A549 (cell line): ENCODE measurements around the gene HOXA11. TPM values are rescaled to one million over a fixed set of nuclear protein-coding genes. Genes with fewer than 3 reads are reported as not detected.

Experiments used
- ATAC-seq, 2 experiments: fragments of 200-7000 bp in 1 of 2; fragments of >200 bp in 1 of 2; cut with Nextera tagmentation in 1 of 2; cut with Tn5 transposase in 1 of 2; 3 replicates each; pipeline versions ENCODE4 v1.8.0 to v1.9.1; 2018 to 2020; ENCODE audit warnings: mild to moderate bottlenecking in 1 of 2, moderate library complexity in 1 of 2
- CTCF ChIA-PET: fragments of 300-600 bp; sonication (Branson Sonifier 250); formaldehyde crosslinking; extraction: SDS; loops from one replicate; lab custom pipeline; 2021; ENCODE audit warnings: antibody characterized with exemption, inconsistent platforms; lab: Yijun Ruan, JAX
- POLR2A ChIA-PET: fragments of 350-600 bp; formaldehyde crosslinking; extraction: SDS; loops from one replicate; lab custom pipeline; 2021; ENCODE audit warnings: antibody characterized with exemption, inconsistent platforms; lab: Yijun Ruan, JAX
- DNase-seq, 2 experiments: peaks; one replicate each; pipeline versions ENCODE4 v3.0.0 to v3.0.0-alpha.2; 2011 to 2016; ENCODE audit warnings: low read depth in 1 of 2, low spot score in 1 of 2
- FAIRE-seq: peaks from 2 replicates; lab custom pipeline; 2011; peaks lifted over from hg19 to GRCh38; lab: Jason Lieb, UNC
- H3K27ac ChIP-seq, 2 experiments: fragments of >200 bp; sonication (Bioruptor Twin); formaldehyde crosslinking; 3 replicates each; pipeline ENCODE4 v1.5.1; 2016 to 2017
- H3K4me1 ChIP-seq: fragments of >200 bp; sonication (Bioruptor Twin); formaldehyde crosslinking; 3 replicates; pipeline ENCODE4 v1.6.1; 2016
- H3K4me2 ChIP-seq: fragments of >200 bp; sonication (Bioruptor Twin); formaldehyde crosslinking; 3 replicates; pipeline ENCODE4 v1.6.1; 2016
- H3K4me3 ChIP-seq: fragments of >200 bp; sonication (Bioruptor Twin); formaldehyde crosslinking; 3 replicates; pipeline ENCODE4 v1.5.1; 2016
- H3K9me3 ChIP-seq: fragments of >200 bp; sonication (Bioruptor Twin); formaldehyde crosslinking; 3 replicates; pipeline ENCODE4 v1.6.1; 2016
- CBX2 ChIP-seq: fragments of 200-600 bp; sonication (generic); IDR thresholded peaks from 2 replicates; pipeline ENCODE4 v1.6.1; 2016; ENCODE audit warnings: low read depth, mild to moderate bottlenecking, borderline replicate concordance
- CEBPB ChIP-seq, 2 experiments: fragments of >200 bp in 1 of 2; sonication (Bioruptor Twin) in 1 of 2; formaldehyde crosslinking in 1 of 2; IDR thresholded peaks; 2 replicates each; pipeline ENCODE4 v1.6.1; 2012 to 2016
- CTCF ChIP-seq: fragments of >200 bp; sonication (Bioruptor Twin); formaldehyde crosslinking; IDR thresholded peaks from 3 replicates; pipeline ENCODE4 v1.5.1; 2016
- GATA3 ChIP-seq: IDR thresholded peaks from 2 replicates; pipeline ENCODE4 v1.6.1; 2012; ENCODE audit warnings: borderline replicate concordance
- HOXA7 ChIP-seq: fragments of 250-450 bp; sonication (Bioruptor Pico); IDR thresholded peaks from 2 replicates; pipeline ENCODE4 v1.5.0; 2020; ENCODE audit warnings: mild to moderate bottlenecking, moderate library complexity
- JUN ChIP-seq, 2 experiments: fragments of >200 bp; sonication (Bioruptor Twin); formaldehyde crosslinking; IDR thresholded peaks; 2 replicates in 1 of 2; 3 replicates in 1 of 2; pipeline ENCODE4 v1.6.1; 2016 to 2017
- KDM5A ChIP-seq: fragments of 200-600 bp; sonication (generic); IDR thresholded peaks from 2 replicates; pipeline ENCODE4 v1.6.1; 2016; ENCODE audit warnings: antibody characterized with exemption, mild to moderate bottlenecking
- MAFK ChIP-seq: fragments of 450-650 bp; IDR thresholded peaks from 2 replicates; pipeline ENCODE4 v1.6.1; 2014; ENCODE audit not compliant: partially characterized antibody
- NR3C1 ChIP-seq: fragments of >200 bp; sonication (Bioruptor Twin); formaldehyde crosslinking; IDR thresholded peaks from 3 replicates; pipeline ENCODE4 v1.6.1; 2017
- PHF8 ChIP-seq: fragments of 200-600 bp; sonication (generic); IDR thresholded peaks from 2 replicates; pipeline ENCODE4 v1.6.1; 2016; ENCODE audit warnings: low read depth, mild to moderate bottlenecking, antibody characterized with exemption, moderate library complexity, borderline replicate concordance
- RARB ChIP-seq: fragments of 250-450 bp; sonication (Bioruptor Pico); IDR thresholded peaks from 2 replicates; pipeline ENCODE4 v1.8.0; 2021; ENCODE audit warnings: mild to moderate bottlenecking, moderate library complexity
- SMC3 ChIP-seq: fragments of >200 bp; sonication (Bioruptor Twin); formaldehyde crosslinking; IDR thresholded peaks from 3 replicates; pipeline ENCODE4 v1.6.1; 2018; ENCODE audit warnings: inconsistent platforms
- TP53 ChIP-seq: fragments of 250-450 bp; sonication (Bioruptor Pico); IDR thresholded peaks from 2 replicates; pipeline ENCODE4 v1.5.0; 2021; ENCODE audit warnings: mild to moderate bottlenecking, moderate library complexity
- USF2 ChIP-seq: fragments of 450-650 bp; IDR thresholded peaks from 2 replicates; pipeline ENCODE4 v1.6.1; 2014; ENCODE audit warnings: antibody characterized with exemption
- WGBS: methylation state at CpG from one replicate; pipeline ENCODE4 v1.1.6; 2017; ENCODE audit errors: missing lambda C conversion rate; 5-methylcytosine and 5-hydroxymethylcytosine counted together
- polyA plus RNA-seq, 4 experiments: library from polyadenylated mRNA; depleted of rRNA in 3 of 4; stranded (reverse); fragments of >200 nt; fragmentation: RNase III in 1 of 4; extraction: RNeasy Plus Mini Kit Qiagen cat#74134 plus additional on column Dnase treatment in 1 of 4; gene quantifications; 2 replicates in 3 of 4; 3 replicates in 1 of 4; pipeline ENCODE4 v1.2.3, GENCODE V29; 2011 to 2017
- TF ChIP-seq, protein P1 (sequence below): IDR thresholded peaks from 2 replicates; pipeline ENCODE4 v1.6.1; 2012
- TF ChIP-seq, protein P2 (sequence below): fragments of >200 bp; sonication (Bioruptor Twin); formaldehyde crosslinking; IDR thresholded peaks from 2 replicates; pipeline ENCODE4 v1.6.1; 2016

The HOXA11 gene
- polyA plus RNA-seq, 2 of the 4 experiments (the other 2 are of a cell fraction) = 0.68 to 0.84 TPM

- H3K4me3 ChIP-seq = peak overlapping the region; percentile 72
- DNase-seq (no peak), FAIRE-seq (no peak), ATAC-seq (peak; percentile 52 to 67)
- H3K27ac ChIP-seq = peak overlapping the region; percentile 79 to 93
- WGBS = 41% methylated on average over 29 of the region's 29 CpGs
- peaks cover 12% of the 10 kb centered on the region; the same call in 2 of the 3 replicates for H3K4me1 ChIP-seq
- CTCF ChIA-PET = interaction anchor here (1.3 to 11.1 kb wide), 18 partner anchors 9 to 773 kb away, joined by 4 to 160 read pairs (median 8); partner anchors contain the start of genes HOXA3, HOXA4 and HOXA9
- no peaks in the 10 kb centered on the region for H3K9me3 ChIP-seq
- peak overlapping the region; percentile 87 for H3K4me2 ChIP-seq
- TF ChIP-seq KDM5A = no peak
- no peak for TF ChIP-seq PHF8
- POLR2A ChIA-PET = interaction anchor here (1.0 to 2.3 kb wide), 5 partner anchors 23 to 443 kb away, joined by 3 to 12 read pairs (median 5); partner anchors contain the start of gene SKAP2
These were observed 42.4 kb downstream of the HOXA11 start for GRCh38 chr7:27142580-27143022.

- WGBS = 45% methylated on average over 29 of the region's 30 CpGs
- 0 out of 3 replicates have a peak, but pooled peaks have one; percentile 17 for TF ChIP-seq SMC3
- TF ChIP-seq CTCF = peak; percentile 22; the same call in 1 of the 3 replicates
- TF ChIP-seq MAFK = no peak
- 0 out of 5 replicates have a peak, but pooled peaks of 1 of the 2 experiments have one; percentile 28 for TF ChIP-seq JUN (IDR thresholded peaks at IDR 0.05)
- no peak for TF ChIP-seq HOXA7
- TF ChIP-seq, protein P1, sequence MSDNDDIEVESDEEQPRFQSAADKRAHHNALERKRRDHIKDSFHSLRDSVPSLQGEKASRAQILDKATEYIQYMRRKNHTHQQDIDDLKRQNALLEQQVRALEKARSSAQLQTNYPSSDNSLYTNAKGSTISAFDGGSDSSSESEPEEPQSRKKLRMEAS = 0 out of 2 replicates have a peak, but pooled peaks have one; percentile 17
- no peak for FAIRE-seq
- peak; percentile 64 to 76 for ATAC-seq
- Histone ChIP-seq H3K4me2 (peak overlapping the region; percentile 87), H3K9me3 (no peaks in the 10 kb centered on the region), H3K27ac (peak overlapping the region; percentile 79 to 93), H3K4me1 (peaks cover 17% of the 10 kb centered on the region), H3K4me3 (peak overlapping the region; percentile 72)
- DNase-seq = peak; percentile 80 to 87
- POLR2A ChIA-PET = interaction anchor here (0.7 to 2.3 kb wide), 5 partner anchors 14 to 278 kb away, joined by 3 to 12 read pairs (median 5); partner anchors contain the start of genes HOXA7 and SKAP2
- CTCF ChIA-PET = interaction anchor here (0.6 to 11.1 kb wide), 14 partner anchors 9 to 773 kb away, joined by 3 to 160 read pairs (median 10); partner anchors contain the start of genes HOXA3, HOXA4 and HOXA9
These were observed 43.0 kb downstream of the HOXA11 start for GRCh38 chr7:27141923-27142579.

- H3K27ac ChIP-seq = peak overlapping the region; percentile 79 to 93
- no peak for DNase-seq
- 94% methylated on average over 18 of the region's 18 CpGs for WGBS
- H3K4me3 ChIP-seq = peak overlapping the region; percentile 72
- H3K4me1 ChIP-seq = peaks cover 22% of the 10 kb centered on the region
- peak overlapping the region; percentile 87 for H3K4me2 ChIP-seq
- no peak for TF ChIP-seq GATA3
- TF ChIP-seq, protein P2, sequence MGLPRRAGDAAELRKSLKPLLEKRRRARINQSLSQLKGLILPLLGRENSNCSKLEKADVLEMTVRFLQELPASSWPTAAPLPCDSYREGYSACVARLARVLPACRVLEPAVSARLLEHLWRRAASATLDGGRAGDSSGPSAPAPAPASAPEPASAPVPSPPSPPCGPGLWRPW = no peak
- TF ChIP-seq RARB (CRISPR knock-in tag) = no peak
- no peak for TF ChIP-seq CEBPB (IDR thresholded peaks at IDR 0.05)
- TF ChIP-seq CBX2 = no peak
- TF ChIP-seq MAFK = no peak
- no peak for TF ChIP-seq TP53 (CRISPR knock-in tag)
- no peak for TF ChIP-seq USF2
- no peak for TF ChIP-seq NR3C1
- no peak for ATAC-seq
- H3K9me3 ChIP-seq = no peaks in the 10 kb centered on the region
- POLR2A ChIA-PET = interaction anchor here (0.6 to 2.3 kb wide), 6 partner anchors 15 to 948 kb away, joined by 3 to 12 read pairs (median 4); partner anchors contain the start of genes HOXA7 and SKAP2
- CTCF ChIA-PET = interaction anchor here (0.6 to 11.1 kb wide), 13 partner anchors 10 to 772 kb away, joined by 3 to 160 read pairs (median 14); partner anchors contain the start of genes HOXA3, HOXA4 and HOXA9
- no peak for FAIRE-seq
These were observed 43.7 kb downstream of the HOXA11 start for GRCh38 chr7:27141137-27141922.
